ENCODE results near the gene EIF2B1.
"Not testable (repeated sequence)": the region's sequence is repeated elsewhere in the genome, so short reads cannot be mapped to it uniquely, and the experiment has no call there.

The EIF2B1 gene

GRCh38 chr12:123598522-123598921, 35.0 kb downstream of the EIF2B1 start:
- DNase-seq (ENCODE audit: low read depth), result no peak
- no peak overlapping the region for H3K4me3 ChIP-seq (ENCODE audit: control insufficient read depth, low read depth, low read length)
- no peak for TF ChIP-seq CTCF (IDR thresholded peaks at IDR 0.05; ENCODE audit: control insufficient read depth, insufficient read depth, low read depth, low read length, missing control alignments)

DNA sequence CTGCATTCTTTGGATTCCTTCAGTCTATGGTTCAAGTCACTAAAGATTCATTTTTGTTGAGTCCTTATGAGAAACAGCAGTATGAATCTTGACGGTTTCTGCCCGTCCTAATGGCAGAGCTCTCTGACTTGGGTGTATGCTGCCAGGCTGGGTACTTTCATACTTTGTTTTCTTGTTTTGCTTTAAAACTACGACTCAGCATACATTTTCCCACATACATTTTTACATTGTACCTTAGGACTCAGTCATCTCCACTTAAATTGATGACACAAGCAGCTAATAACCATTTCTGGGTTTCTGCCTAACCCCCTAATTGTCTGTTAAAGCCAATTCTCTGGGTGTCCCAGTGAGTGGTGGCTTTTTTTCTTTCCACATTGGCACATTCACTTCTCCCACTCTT, 36.4 kb downstream of the EIF2B1 start:
- H3K4me3 ChIP-seq (ENCODE audit: control insufficient read depth, low read depth, low read length), result no peak overlapping the region
- TF ChIP-seq CTCF (IDR thresholded peaks at IDR 0.05; ENCODE audit: control insufficient read depth, insufficient read depth, low read depth, low read length, missing control alignments), result no peak
- no peak for DNase-seq (ENCODE audit: low read depth)

DNA sequence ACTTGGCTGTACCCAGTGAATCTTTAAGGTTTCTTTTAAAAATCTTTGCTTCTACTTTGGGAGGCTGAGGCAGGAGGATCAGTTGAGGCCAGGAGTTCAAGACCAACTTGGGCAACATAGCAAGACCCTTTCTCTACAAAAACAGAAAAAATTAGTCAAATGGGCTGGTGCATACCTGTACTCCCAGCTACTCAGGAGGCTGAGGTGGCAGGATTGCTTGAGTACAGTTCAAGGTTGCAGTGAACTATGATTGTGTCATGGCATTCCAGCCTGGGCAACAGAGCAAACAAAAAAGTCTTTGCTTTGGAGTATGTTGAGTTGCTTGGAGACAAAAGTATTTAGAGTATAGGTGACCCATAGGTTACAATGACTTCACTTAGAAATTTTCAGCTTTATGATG, 37.8 kb downstream of the EIF2B1 start:
- H3K4me3 ChIP-seq (ENCODE audit: control insufficient read depth, low read depth, low read length), result no peak overlapping the region
- no peak for DNase-seq (ENCODE audit: low read depth)
- no peak for TF ChIP-seq CTCF (IDR thresholded peaks at IDR 0.05; ENCODE audit: control insufficient read depth, insufficient read depth, low read depth, low read length, missing control alignments)

DNA sequence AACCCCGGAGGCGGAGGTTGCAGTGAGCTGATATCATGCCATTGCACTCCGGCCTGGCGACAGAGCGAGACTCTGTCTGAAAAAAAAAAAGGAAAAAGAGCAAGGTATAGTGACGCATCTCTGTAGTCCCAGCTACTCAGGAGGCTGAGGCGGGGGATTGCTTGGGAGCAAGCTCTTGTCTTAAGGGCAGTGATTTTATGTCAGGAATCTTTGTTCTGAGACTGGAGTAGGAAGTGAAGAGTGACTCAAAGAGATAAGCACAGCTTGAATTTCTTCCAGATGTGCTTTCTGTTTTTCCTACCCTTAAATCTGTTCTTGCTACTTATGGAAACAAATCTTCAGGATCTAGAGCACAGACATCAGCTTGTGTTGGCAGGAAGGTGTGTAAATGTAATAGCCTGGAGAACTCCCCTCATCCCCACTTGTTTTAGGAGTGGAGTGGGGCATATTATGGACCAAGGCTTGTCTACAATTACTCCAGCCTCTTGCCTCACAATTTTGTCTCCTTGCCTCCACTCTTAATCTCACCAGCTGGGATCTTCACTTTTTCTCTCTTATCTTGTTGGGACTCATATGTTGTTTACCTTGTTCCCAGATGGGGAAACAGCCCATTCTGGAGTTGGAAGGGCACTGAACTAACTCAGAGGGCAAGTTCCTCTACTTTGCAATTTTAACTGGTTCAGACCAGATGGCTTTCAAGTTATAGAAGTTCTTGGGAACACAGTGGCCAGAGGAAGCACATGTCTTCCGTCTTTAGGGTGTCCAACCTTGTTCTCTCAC, 41.6 kb downstream of the EIF2B1 start:
- peak; percentile 24 for DNase-seq (ENCODE audit: low read depth)
- TF ChIP-seq CTCF (IDR thresholded peaks at IDR 0.05; ENCODE audit: control insufficient read depth, insufficient read depth, low read depth, low read length, missing control alignments), result no peak
- H3K4me3 ChIP-seq (ENCODE audit: control insufficient read depth, low read depth, low read length), result no peak overlapping the region

GRCh38 chr12:123580772-123581171, 52.7 kb downstream of the EIF2B1 start:
- TF ChIP-seq CTCF (IDR thresholded peaks at IDR 0.05; ENCODE audit: control insufficient read depth, insufficient read depth, low read depth, low read length, missing control alignments), result no peak
- no peak overlapping the region for H3K4me3 ChIP-seq (ENCODE audit: control insufficient read depth, low read depth, low read length)
- no peak for DNase-seq (ENCODE audit: low read depth)

DNA sequence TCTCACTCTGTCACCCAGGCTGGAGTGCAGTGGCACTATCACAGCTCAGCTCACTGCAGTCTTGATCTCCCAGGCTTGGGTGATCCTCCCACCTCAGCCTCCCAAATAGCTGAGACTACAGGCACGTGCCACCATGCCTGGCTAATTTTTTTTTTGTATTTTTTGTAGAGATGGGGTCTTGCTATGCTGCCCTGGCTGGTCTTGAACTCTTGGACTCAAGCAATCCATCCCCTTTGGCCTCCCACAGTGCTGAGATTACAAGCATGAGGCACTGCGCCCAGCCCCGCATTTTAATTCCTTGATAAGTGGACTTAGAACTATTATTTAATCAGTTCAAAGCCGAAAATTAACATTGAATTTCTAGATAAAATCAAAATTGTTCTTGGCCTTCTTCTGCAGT, 54.7 kb downstream of the EIF2B1 start:
- DNase-seq (ENCODE audit: low read depth); H3K4me3 ChIP-seq (ENCODE audit: control insufficient read depth, low read depth, low read length): not testable (repeated sequence)

- DNase-seq (ENCODE audit: low read depth), result no peak
- no peak overlapping the region for H3K4me3 ChIP-seq (ENCODE audit: control insufficient read depth, low read depth, low read length)
- no peak for TF ChIP-seq CTCF (IDR thresholded peaks at IDR 0.05; ENCODE audit: control insufficient read depth, insufficient read depth, low read depth, low read length, missing control alignments)
Observed at GRCh38 chr12:123578243-123578642, 55.2 kb downstream of the EIF2B1 start.

All from AG09309 (cell line).